NCI-H1930 (cell line): ENCODE results near the gene RABGAP1L.

ENCODE experiments used
- DNase-seq, 2 experiments: peaks; one replicate each; lab custom pipeline; 2025; lab: John Stamatoyannopoulos, UW

The RABGAP1L gene

DNA sequence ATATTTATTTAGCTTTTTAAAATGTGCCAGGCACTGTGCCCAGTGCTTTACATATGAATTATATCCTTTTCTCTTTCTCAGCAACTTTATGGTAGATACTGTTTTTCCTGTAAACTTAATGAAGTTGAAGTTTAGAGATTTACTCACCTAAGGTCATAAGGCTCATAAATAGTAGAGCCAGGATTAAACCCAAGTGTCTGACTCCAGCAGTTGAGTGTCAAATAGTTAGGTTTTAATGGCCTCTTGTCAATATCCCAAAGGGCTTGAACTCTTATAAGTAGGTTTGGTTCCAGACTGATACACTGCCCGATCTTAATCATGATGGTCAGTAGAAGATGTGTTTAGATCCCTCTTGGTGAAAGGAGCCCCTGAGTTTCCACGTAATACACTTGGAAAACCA, 37.8 kb downstream of the RABGAP1L start:
- DNase-seq, result no peak

DNA sequence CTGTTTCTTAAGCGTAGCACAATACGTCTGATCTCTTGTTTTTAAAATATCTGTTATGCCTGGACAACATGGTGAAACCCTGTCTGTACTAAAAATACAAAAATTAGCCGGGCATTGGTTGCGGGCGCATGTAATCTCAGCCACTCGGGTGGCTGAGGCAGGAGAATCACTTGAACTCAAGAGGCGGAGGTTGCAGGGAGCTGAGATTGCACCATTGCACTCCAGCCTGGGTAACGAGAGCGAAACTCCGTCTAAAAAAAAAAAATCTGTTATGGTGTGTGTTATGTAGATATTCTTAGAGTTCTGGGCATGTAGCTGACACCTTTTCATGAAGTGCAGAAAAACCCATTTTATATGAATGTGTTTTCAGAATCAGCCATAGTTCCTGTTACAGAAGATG, 38.2 kb downstream of the RABGAP1L start:
- no peak for DNase-seq

DNA sequence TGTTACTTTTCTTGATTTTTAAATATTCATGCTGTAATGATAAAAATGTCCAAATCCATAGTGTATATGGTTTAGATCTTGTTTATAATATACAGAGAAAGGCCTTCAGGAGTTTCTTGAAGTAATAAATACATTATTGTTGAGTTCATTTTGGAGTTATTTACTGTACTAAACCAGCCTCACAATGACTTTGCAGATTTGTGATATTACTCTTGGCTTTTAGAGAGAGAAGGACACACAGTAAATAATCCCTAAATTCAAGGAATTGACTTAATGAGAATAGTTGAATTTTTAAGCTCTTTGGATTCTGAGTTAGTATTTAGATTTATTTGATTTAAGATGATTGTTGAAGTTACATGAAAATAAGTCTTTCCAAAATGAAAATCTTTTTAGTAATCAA, 38.9 kb downstream of the RABGAP1L start:
- no peak for DNase-seq

DNA sequence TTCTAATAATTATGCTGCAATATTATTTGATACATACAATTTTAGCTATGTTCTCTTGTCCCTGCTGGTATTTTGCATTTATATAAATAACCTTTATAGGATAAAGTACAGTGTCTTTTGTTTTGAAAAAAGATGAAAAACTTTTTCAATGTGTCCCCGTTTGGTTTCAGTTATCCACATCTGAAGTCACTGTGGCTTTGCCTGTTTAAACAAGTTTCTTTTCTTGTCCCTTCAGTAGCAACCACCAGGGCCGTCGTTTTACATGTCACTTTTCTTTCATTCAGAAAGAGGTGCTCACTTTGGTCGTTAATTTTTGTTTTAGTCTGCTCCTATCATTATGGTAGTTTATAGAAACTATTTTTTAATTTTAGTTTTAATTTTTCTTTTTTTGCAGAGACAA, 41.4 kb downstream of the RABGAP1L start:
- no peak for DNase-seq

- DNase-seq, result no peak
Observed at GRCh38 chr1:174204697-174205308, 45.5 kb downstream of the RABGAP1L start.

DNA sequence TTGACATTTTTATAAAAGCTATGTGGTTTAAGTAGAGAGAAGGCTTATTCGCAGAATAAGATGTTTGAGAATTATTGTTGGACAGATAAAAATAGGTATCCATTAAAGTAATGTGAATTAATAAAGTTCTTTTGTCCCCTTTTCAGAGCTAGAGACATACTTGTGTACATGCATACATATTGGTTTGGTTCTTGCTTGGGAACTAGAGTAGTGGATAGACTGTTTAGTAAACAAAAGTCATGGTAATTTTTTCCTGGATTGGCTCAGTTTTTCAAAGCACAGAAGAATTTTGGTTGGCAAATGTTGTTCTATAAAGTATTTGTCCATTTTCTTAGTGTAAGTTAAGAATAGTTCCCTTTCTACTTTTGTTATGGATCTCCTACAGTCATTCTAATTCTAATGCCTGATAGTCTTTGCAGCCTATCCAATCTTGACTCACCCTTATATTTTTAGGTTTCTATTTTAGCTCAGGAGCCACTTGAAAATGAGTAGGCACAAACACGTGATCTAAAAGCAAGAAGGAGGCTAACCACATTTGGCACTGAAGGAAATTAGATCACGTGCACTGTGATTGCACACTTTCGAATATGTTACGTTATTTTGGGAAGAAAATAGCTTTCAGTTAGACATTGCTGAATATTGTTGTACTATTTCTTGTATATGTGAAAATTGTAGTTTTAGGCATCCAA, 47.0 kb downstream of the RABGAP1L start:
- no peak for DNase-seq

- DNase-seq, result no peak
Observed at GRCh38 chr1:174209347-174210187, 50.2 kb downstream of the RABGAP1L start.

DNA sequence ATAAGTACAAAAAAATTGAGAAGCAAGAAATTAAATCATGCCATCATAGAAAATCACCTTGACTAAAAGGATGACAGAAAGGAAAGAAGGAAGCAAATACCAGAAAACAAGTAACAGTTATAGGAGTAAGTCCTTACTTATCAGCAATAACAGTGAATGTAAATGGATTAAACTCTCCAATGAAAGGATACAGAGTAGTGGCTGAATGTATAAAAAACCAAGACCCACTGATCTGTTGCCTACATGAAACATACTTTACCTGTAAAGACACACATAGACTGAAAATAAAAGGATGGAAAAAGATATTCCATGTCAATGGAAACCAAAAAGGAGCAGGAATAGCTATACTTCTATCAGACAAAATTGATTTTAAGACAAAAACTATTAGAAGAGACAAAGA, 52.2 kb downstream of the RABGAP1L start:
- no peak for DNase-seq

DNA sequence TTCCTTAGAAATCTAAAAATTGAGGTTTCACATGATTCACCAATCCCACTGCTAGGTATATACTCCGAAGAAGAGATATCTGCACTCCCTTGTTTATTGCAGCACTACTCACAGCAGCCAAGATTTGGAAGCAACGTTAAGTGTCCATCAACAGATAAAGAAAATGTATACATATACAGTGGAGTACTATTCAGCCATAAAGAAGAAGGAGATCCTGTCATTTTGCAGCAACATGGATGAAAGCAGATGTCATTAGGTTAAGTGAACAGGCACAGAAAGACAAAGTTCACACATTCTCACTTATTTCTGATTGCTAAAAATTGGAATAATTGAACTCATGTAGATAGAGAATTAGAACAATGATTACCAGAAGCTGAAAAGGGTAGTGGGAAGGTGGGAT, 56.4 kb downstream of the RABGAP1L start:
- DNase-seq, result no peak

DNA sequence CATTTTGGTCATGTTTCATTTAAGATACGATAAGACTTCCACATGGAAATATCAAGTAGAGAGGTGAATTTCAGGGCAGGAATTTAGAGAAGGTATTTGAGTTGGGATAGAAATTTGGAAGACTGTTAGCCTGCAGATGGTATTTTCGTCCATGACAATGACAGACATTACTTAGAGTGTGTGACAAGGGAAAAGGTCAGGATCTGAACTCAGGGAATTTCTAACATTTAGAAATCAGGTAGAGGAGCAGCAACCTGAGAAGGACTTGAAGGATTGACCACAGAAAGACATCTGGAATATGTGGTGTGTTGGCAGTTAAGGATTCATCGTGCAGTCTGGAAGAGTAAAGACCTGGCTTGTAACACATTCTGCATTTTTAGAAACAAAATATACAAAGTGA, 57.9 kb downstream of the RABGAP1L start:
- no peak for DNase-seq

GRCh38 chr1:174217787-174218574, 58.7 kb downstream of the RABGAP1L start:
- peak in 1 of 2 experiments; percentile 5 for DNase-seq

DNA sequence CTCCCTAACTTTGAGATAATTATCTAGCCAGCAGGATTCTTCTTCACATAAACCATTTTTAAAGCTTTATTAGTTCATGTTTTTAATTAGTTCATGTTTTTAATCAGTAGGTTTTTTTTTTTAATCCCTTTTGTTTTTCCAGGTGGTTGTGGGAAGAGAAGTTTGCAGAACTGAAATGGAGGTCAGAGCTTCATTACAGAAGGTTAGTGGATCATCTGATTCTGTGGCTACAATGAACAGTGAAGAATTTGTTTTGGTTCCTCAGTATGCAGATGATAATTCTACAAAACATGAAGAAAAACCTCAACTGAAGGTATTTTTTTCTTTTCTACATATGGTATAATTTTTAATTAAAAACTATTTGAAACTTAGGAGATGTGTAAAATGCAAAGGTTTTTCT, 59.7 kb downstream of the RABGAP1L start:
- no peak for DNase-seq

GRCh38 chr1:174219606-174220370, 60.5 kb downstream of the RABGAP1L start:
- no peak for DNase-seq

DNA sequence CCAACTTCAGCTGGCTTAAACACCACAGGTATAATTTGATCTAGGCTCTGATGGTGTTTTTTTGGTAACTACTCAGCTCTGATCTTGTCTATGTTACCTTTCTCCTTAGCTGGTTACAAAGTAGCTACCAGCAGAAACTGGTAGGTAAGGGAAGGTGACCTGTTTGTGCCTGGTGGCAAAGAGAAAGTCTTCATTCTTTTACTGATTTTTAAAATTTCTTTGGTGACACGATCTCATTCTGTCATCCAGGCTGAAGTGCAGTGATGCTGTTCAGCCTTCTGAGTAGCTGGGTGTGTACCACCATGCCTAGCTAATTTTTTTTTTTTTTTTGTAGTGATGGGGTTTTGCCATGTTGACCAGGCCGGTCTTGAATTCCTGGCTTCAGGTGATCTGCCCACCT, 62.4 kb downstream of the RABGAP1L start:
- no peak for DNase-seq

- DNase-seq, result no peak
Observed at GRCh38 chr1:174222166-174222949, 63.0 kb downstream of the RABGAP1L start.

DNA sequence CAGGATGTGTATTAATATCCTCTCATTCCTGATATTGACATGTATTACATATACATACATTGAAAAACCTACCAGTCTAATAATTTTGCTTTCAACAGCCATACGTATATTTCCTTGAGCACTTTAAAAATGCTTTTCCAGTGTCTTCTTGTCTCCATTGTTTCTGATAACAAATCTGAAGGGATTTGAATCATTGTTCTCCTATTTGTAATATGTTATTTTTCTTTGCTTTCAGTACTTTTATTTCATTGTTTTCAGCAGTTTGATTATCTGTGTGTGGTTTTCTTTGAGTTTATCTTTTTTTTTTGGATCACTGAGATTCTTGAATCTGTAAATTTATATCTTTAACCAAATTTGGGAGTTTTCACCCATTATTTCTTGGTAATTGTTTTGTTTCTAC, 65.3 kb downstream of the RABGAP1L start:
- no peak for DNase-seq

GRCh38 chr1:174225499-174226204, 66.3 kb downstream of the RABGAP1L start:
- no peak for DNase-seq

DNA sequence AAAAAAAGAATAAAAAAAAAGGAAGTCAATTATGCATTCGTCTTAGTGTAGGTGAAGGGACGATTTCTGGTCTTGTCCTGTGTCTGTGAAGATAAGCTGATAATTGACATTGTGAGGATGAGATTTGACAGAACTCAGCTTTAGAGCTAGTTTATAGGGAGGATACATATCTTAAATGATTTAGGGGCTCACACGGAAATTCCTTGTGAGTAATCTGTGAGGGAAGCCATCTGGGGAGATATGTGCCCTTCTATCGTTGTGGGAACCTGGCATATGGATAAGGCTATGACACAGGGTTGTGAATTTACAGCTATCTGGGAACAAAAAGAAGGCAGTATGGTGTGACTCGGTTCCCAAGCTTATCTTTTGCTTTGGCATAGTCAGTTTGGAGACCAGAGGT, 71.1 kb downstream of the RABGAP1L start:
- no peak for DNase-seq

GRCh38 chr1:174232761-174233160, 73.4 kb downstream of the RABGAP1L start:
- no peak for DNase-seq
